Karpas-422 (cell line): ENCODE results near the gene STOX2. TPM values are rescaled to one million over a fixed set of nuclear protein-coding genes. Genes with fewer than 3 reads are reported as not detected.

ENCODE experiments used
- DNase-seq: peaks from one replicate; pipeline ENCODE4 v3.0.0-alpha.2; 2015
- H2AFZ ChIP-seq: fragments of 200-600 bp; sonication (generic); 2 replicates; pipeline ENCODE4 v1.6.1; 2014; ENCODE audit warnings: antibody characterized with exemption, low read length, mixed read lengths
- H3K27ac ChIP-seq: fragments of 200-600 bp; sonication (generic); 2 replicates; pipeline ENCODE4 v1.5.1; 2014; ENCODE audit warnings: mild to moderate bottlenecking, low read length, moderate library complexity
- H3K27me3 ChIP-seq: fragments of 200-600 bp; sonication (generic); 2 replicates; pipeline ENCODE4 v1.6.1; 2014; ENCODE audit warnings: low read length, mixed read lengths
- H3K36me3 ChIP-seq: fragments of 200-600 bp; sonication (generic); 2 replicates; pipeline ENCODE4 v1.6.1; 2014; ENCODE audit warnings: low read length, mixed read lengths; ENCODE audit not compliant: insufficient read depth
- H3K4me1 ChIP-seq: fragments of 200-600 bp; sonication (generic); 2 replicates; pipeline ENCODE4 v1.6.1; 2014; ENCODE audit warnings: mild to moderate bottlenecking, low read length, mixed read lengths
- H3K4me2 ChIP-seq: fragments of 200-600 bp; sonication (generic); 2 replicates; pipeline ENCODE4 v1.6.1; 2014; ENCODE audit warnings: low read length, low read depth, mild to moderate bottlenecking; ENCODE audit not compliant: poor library complexity, severe bottlenecking
- H3K4me3 ChIP-seq: fragments of 200-600 bp; sonication (generic); 2 replicates; pipeline ENCODE4 v1.5.1; 2014; ENCODE audit warnings: mild to moderate bottlenecking, antibody characterized with exemption, low read length, mixed read lengths
- H3K79me2 ChIP-seq: fragments of 200-600 bp; sonication (generic); 2 replicates; pipeline ENCODE4 v1.6.1; 2014; ENCODE audit warnings: mild to moderate bottlenecking, low read length, mixed read lengths
- H3K9ac ChIP-seq: fragments of 200-600 bp; sonication (generic); 2 replicates; pipeline ENCODE4 v1.6.0; 2014; ENCODE audit warnings: low read length
- H3K9me2 ChIP-seq: fragments of 200-600 bp; sonication (generic), shearing (Covaris generic); replicated peaks from 2 replicates; pipeline ENCODE4 v1.6.0; 2014; ENCODE audit warnings: mild to moderate bottlenecking, low read length, moderate library complexity; ENCODE audit not compliant: insufficient read depth
- H3K9me3 ChIP-seq: fragments of 300-700, 200-600 bp; sonication (generic); 2 replicates; pipeline ENCODE4 v1.6.1; 2014; ENCODE audit warnings: low read length, mixed read lengths
- H4K20me1 ChIP-seq: fragments of 200-600 bp; sonication (generic); 2 replicates; pipeline ENCODE4 v1.6.1; 2014; ENCODE audit warnings: mild to moderate bottlenecking, antibody characterized with exemption, low read length, low read depth; ENCODE audit not compliant: insufficient read depth
- total RNA-seq: library from RNA; depleted of rRNA; stranded (reverse); fragments of >200 nt; shearing (Covaris generic); gene quantifications from 2 replicates; pipeline ENCODE4 v1.2.3, GENCODE V29; 2014; ENCODE audit warnings: low replicate concordance; rRNA removed

STOX2 gene
- total RNA-seq, 1 experiment from 2014 or later, result not detected

DNA sequence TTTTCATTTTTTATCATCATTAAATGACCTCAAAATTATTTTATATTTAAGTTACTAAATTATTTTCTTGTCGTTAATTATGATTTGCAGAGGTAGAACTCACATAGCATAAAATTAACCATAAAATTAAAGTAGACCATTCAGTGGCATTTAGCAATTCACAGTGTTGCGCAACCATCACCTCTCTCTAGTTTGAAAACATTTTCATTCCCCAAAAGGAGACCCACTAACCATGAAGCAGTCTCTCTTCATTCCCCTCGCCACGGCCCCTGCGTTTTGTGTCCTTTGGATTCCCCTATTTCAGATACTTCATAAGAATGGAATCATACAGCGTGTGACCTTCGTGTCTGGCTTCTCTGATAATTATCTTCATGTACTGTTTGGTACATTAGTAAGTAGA, 157.7 kb downstream of the STOX2 start:
- no peak overlapping the region for H3K9ac ChIP-seq
- no peaks in the 10 kb centered on the region for H3K9me2 ChIP-seq
- no peaks in the 10 kb centered on the region for H3K9me3 ChIP-seq
- H3K79me2 ChIP-seq, result no peaks in the 10 kb centered on the region
- H2AFZ ChIP-seq, result no peak overlapping the region
- no peak overlapping the region for H3K4me3 ChIP-seq
- no peak overlapping the region for H3K27ac ChIP-seq
- H3K4me1 ChIP-seq, result no peaks in the 10 kb centered on the region
- H3K36me3 ChIP-seq, result no peaks in the 10 kb centered on the region
- no peak overlapping the region for H3K4me2 ChIP-seq
- no peaks in the 10 kb centered on the region for H3K27me3 ChIP-seq
- no peaks in the 10 kb centered on the region for H4K20me1 ChIP-seq
- DNase-seq, result no peak

DNA sequence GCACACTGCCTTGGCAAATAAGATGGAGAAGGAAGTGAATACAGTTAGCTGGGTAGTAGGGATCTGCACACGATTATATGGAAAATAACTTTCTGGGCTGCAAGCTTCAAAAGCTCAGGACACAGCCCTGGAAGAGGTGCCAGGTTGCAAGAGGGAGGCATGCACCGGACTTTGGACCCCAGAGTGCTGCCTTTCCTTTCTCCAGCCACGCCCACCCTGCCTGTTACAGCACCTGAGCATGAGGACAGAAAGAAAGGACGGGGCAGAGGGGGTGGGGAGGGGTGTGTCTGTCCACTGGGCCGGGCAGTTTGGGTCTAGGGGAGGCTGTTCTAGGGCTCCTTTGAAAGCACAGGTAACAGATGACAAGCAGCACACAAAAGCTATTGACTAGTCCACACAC, 159.8 kb downstream of the STOX2 start:
- no peaks in the 10 kb centered on the region for H3K9me3 ChIP-seq
- H3K27ac ChIP-seq, result no peak overlapping the region
- no peak overlapping the region for H3K4me2 ChIP-seq
- H3K27me3 ChIP-seq, result no peaks in the 10 kb centered on the region
- H3K36me3 ChIP-seq, result no peaks in the 10 kb centered on the region
- H3K9ac ChIP-seq, result no peak overlapping the region
- H3K4me1 ChIP-seq, result no peaks in the 10 kb centered on the region
- no peak overlapping the region for H3K4me3 ChIP-seq
- H4K20me1 ChIP-seq, result no peaks in the 10 kb centered on the region
- H3K79me2 ChIP-seq, result no peaks in the 10 kb centered on the region
- no peaks in the 10 kb centered on the region for H3K9me2 ChIP-seq
- DNase-seq, result no peak
- no peak overlapping the region for H2AFZ ChIP-seq

DNA sequence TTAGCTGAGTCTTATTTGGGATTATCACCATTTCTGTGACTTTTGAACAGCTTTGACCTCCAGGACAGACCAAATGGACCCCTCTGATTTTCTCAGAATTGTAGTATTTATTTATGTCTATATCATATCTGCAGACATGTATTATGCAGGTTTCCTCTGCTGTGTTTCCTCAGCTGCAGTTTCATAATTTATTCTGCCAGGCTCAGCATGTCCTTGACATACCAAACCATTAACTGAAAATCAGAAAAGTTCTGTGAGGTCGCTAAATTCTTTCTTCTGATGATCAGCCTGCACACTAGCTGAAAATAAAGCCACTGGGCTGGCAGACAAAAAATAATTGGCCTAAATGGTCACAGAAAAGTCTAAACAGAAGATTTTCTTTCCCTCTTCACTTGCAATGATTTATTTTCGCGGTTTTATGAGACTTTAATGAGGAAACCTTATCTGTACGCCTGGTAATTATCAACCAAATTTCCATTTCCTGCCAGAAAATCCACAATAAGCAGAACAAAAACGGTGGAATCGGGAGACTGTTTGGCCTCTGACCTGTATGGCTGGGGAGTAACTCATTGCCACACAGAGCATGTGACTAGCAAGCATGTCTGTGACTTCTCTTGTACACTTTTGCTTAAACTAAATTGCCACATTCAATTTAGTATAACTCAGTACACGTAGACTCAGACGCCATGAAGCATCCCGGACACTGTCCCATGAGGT, 161.6 kb downstream of the STOX2 start:
- H3K4me3 ChIP-seq, result no peak overlapping the region
- H3K36me3 ChIP-seq, result no peaks in the 10 kb centered on the region
- H3K27me3 ChIP-seq, result no peaks in the 10 kb centered on the region
- no peak for DNase-seq
- H3K9me3 ChIP-seq, result no peaks in the 10 kb centered on the region
- H3K9ac ChIP-seq, result no peak overlapping the region
- no peak overlapping the region for H2AFZ ChIP-seq
- no peak overlapping the region for H3K4me2 ChIP-seq
- no peaks in the 10 kb centered on the region for H3K79me2 ChIP-seq
- no peaks in the 10 kb centered on the region for H3K9me2 ChIP-seq
- H4K20me1 ChIP-seq, result no peaks in the 10 kb centered on the region
- no peak overlapping the region for H3K27ac ChIP-seq
- H3K4me1 ChIP-seq, result no peaks in the 10 kb centered on the region

DNA sequence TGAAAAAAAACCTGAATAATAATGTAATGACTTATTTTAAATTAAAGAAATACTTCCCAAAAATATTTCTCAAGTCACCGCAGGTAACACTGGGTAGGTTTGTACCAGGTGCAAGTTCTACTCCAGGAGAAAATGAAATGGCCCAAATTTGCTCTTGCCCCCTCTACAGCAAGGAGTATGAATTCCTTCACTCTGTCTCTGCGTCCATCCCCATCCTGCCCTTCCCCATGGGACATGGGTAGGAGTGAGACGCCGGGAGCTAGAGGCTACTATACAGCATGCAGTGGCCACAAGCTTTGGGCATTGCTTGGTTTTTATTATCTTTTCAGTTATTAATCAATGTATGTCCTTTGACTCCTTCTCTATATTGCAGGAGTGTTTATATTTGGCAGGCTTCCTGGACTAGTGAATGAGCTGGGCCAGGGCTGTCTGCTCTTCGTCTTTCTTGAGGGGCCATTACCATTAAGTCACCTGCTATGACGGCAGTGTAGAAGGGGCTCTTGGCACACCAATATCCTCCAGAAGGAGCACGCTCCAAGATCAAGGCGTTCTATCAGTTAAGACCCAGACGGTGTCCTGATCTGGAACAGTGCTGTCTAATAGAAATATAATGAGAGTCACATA, 162.9 kb downstream of the STOX2 start:
- H3K79me2 ChIP-seq, result no peaks in the 10 kb centered on the region
- H3K4me2 ChIP-seq, result no peak overlapping the region
- H2AFZ ChIP-seq, result no peak overlapping the region
- H3K4me3 ChIP-seq, result no peak overlapping the region
- H3K36me3 ChIP-seq, result no peaks in the 10 kb centered on the region
- no peaks in the 10 kb centered on the region for H3K4me1 ChIP-seq
- H4K20me1 ChIP-seq, result no peaks in the 10 kb centered on the region
- H3K9me3 ChIP-seq, result no peaks in the 10 kb centered on the region
- H3K27me3 ChIP-seq, result no peaks in the 10 kb centered on the region
- no peak for DNase-seq
- no peak overlapping the region for H3K9ac ChIP-seq
- H3K9me2 ChIP-seq, result no peaks in the 10 kb centered on the region
- H3K27ac ChIP-seq, result no peak overlapping the region

Other genes starting within 250 kb of the STOX2 start
- gene RWDD4, start 246.1 kb upstream of the STOX2 start, total RNA-seq, result 10.6 and 16.9 TPM in 2 replicates
- 32.5 and 34.5 TPM in 2 replicates for gene TRAPPC11, start 246.0 kb upstream of the STOX2 start, total RNA-seq